Activated CD4-positive, alpha-beta T cell treated with anti-CD3 and anti-CD28 coated beads, Interleukin-2, amount 10 ng/mL, durations not matched to agents 24 days and 14 days (primary cell): ENCODE results near the gene FKRP. TPM values are rescaled to one million over a fixed set of nuclear protein-coding genes. Genes with fewer than 3 reads are reported as not detected.
"Not testable (repeated sequence)": the region's sequence is repeated elsewhere in the genome, so short reads cannot be mapped to it uniquely, and the experiment has no call there.

ENCODE experiments used
- DNase-seq: peaks from one replicate; pipeline ENCODE4 v3.0.0; 2022
- H3K27ac Mint-ChIP-seq: one replicate; pipeline ENCODE4 v1.8.0; 2022; ENCODE audit warnings: mild to moderate bottlenecking, mixed read lengths
- H3K27me3 Mint-ChIP-seq: one replicate; pipeline ENCODE4 v1.8.0; 2022; ENCODE audit warnings: mixed read lengths
- H3K36me3 Mint-ChIP-seq: one replicate; pipeline ENCODE4 v1.8.0; 2022; ENCODE audit warnings: low read depth, mild to moderate bottlenecking, mixed read lengths
- H3K4me1 Mint-ChIP-seq: one replicate; pipeline ENCODE4 v1.8.0; 2021; ENCODE audit warnings: mixed read lengths
- H3K4me3 Mint-ChIP-seq: one replicate; pipeline ENCODE4 v1.8.0; 2022; ENCODE audit warnings: mild to moderate bottlenecking, moderate library complexity, mixed read lengths
- H3K9me3 Mint-ChIP-seq: one replicate; pipeline ENCODE4 v1.8.0; 2021; ENCODE audit warnings: mixed read lengths
- intact Hi-C: fragments of 100-400 bp; cut with micrococcal nuclease; formaldehyde crosslinking; loops from one replicate; pipeline ENCODE4 v1.15.1; 2023
- total RNA-seq: library from RNA; stranded (reverse); gene quantifications from 2 replicates; pipeline ENCODE4 v1.2.3, GENCODE V29; 2022

Gene FKRP
- total RNA-seq, 1 donor from 2014 or later: 20.8 TPM

GRCh38 chr19:46764817-46765291 is 19.0 kb downstream of the FKRP start:
- Mint-ChIP-seq H3K36me3 (no peaks in the 10 kb centered on the region), H3K27ac (no peak overlapping the region), H3K4me1 (peaks cover 2% of the 10 kb centered on the region), H3K4me3 (no peak overlapping the region), H3K9me3 (no peaks in the 10 kb centered on the region), H3K27me3 (no peaks in the 10 kb centered on the region)
- intact Hi-C loops: no loop called here
- DNase-seq: no peak

DNA sequence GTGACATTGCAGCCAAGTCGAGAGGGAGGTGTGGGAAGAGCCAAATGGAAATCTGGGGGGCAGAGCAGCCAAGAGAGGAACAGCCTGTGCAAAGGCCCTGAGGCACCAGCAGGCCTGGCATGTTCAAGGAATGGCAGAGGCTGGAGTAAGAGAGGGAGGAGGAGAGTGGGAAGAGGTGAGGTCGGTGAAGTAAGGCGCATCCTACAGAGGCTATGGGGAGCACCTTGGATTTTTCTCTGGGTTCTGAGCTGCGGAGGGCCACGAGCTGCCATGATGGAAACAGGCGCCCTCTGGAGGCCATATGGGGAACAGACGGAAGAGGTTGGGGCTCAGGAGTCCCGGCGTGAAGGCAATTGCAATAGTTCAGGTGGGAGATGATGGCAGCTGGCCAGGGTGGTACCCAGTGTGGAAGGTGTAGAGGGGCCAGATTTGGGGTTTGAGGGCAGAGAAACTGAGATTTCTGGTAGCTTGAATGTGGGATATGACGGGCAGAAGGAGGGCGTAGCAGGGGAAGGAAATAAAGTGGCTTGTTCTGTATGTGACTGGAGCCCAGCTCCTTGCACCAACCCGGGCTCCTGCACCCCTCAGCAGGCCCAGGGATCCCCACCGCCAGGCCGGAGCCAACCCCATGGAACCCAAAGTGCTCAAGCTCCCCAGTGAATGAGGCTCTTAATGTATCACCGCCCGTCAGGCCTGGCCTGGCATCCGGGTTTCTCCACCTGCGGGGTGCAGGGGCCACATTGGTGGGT is 20.9 kb downstream of the FKRP start:
- H3K36me3 Mint-ChIP-seq: peaks cover 3% of the 10 kb centered on the region
- H3K27ac Mint-ChIP-seq: no peak overlapping the region
- H3K9me3 Mint-ChIP-seq: no peaks in the 10 kb centered on the region
- H3K27me3 Mint-ChIP-seq: no peaks in the 10 kb centered on the region
- intact Hi-C loops: no loop called here
- no peak overlapping the region for H3K4me3 Mint-ChIP-seq
- peaks cover 2% of the 10 kb centered on the region for H3K4me1 Mint-ChIP-seq
- peak; percentile 89 for DNase-seq

DNA sequence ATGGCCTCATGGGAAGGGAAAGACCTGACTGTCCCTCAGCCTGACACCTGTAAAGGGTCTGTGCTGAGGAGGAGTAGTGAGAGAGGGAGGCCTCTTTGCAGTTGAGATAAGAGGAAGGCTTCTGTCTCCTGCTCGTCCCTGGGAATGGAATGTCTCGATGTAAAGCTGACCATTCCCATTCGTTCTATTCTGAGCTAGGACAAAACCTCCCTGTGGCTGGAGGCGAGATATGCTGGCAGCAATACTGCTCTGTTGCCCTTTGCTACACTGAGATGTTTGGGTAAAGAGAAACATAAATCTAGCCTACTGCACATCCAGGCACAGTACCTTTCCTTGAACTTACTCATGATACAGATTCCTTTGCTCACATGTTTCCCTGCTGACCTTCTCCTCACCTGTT is 22.9 kb downstream of the FKRP start:
- DNase-seq, H3K4me3 Mint-ChIP-seq, H3K9me3 Mint-ChIP-seq, intact Hi-C loops, H3K27me3 Mint-ChIP-seq, H3K27ac Mint-ChIP-seq, H3K4me1 Mint-ChIP-seq, H3K36me3 Mint-ChIP-seq: not testable (repeated sequence)

- Mint-ChIP-seq H3K27me3 (no peaks in the 10 kb centered on the region), H3K4me1 (peaks cover 1% of the 10 kb centered on the region), H3K4me3 (no peak overlapping the region), H3K9me3 (no peaks in the 10 kb centered on the region), H3K27ac (no peak overlapping the region), H3K36me3 (peaks cover 30% of the 10 kb centered on the region)
- no peak for DNase-seq
- intact Hi-C loops: no loop called here
Observed at GRCh38 chr19:46772170-46773017, 26.5 kb downstream of the FKRP start.

GRCh38 chr19:46773018-46773399 is 27.2 kb downstream of the FKRP start:
- H3K27me3 Mint-ChIP-seq: no peaks in the 10 kb centered on the region
- intact Hi-C loops: no loop called here
- no peak overlapping the region for H3K4me3 Mint-ChIP-seq
- H3K9me3 Mint-ChIP-seq: no peaks in the 10 kb centered on the region
- H3K36me3 Mint-ChIP-seq: peaks cover 36% of the 10 kb centered on the region
- H3K27ac Mint-ChIP-seq: no peak overlapping the region
- no peak for DNase-seq
- peaks cover 4% of the 10 kb centered on the region for H3K4me1 Mint-ChIP-seq

DNA sequence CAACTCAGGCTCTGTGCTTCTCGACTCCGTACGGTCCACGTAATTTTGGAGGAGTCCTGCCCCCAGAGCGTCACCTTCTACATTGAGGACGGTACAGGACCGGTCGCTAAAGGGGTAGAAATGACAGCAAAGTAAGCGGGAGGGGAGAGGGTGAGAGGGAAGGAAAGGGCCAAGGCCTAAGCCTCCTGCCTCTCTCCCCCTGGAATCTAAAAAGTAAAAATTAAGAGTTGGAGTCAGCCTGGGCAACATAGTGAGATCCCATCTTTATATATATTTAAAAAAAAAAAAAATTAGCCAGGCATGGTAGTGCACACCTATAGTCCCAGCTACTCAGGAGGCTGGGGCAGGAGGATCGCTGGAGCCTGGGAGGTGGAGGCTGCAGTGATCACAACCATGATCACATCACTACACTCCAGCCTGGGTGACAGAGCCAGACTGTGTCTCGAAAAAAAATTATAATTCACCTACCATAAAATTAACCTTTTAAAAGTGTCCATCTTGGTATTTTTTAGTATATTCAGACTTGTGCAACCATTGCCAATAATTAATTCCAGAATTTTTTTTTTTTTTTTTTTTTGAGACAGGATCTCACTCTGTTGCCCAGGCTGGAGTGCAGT is 29.9 kb downstream of the FKRP start:
- no peak overlapping the region for H3K4me3 Mint-ChIP-seq
- H3K27ac Mint-ChIP-seq: no peak overlapping the region
- no peak for DNase-seq
- intact Hi-C loops: no loop called here
- H3K9me3 Mint-ChIP-seq: no peaks in the 10 kb centered on the region
- peaks cover 9% of the 10 kb centered on the region for H3K4me1 Mint-ChIP-seq
- H3K27me3 Mint-ChIP-seq: no peaks in the 10 kb centered on the region
- H3K36me3 Mint-ChIP-seq: peaks cover 52% of the 10 kb centered on the region

DNA sequence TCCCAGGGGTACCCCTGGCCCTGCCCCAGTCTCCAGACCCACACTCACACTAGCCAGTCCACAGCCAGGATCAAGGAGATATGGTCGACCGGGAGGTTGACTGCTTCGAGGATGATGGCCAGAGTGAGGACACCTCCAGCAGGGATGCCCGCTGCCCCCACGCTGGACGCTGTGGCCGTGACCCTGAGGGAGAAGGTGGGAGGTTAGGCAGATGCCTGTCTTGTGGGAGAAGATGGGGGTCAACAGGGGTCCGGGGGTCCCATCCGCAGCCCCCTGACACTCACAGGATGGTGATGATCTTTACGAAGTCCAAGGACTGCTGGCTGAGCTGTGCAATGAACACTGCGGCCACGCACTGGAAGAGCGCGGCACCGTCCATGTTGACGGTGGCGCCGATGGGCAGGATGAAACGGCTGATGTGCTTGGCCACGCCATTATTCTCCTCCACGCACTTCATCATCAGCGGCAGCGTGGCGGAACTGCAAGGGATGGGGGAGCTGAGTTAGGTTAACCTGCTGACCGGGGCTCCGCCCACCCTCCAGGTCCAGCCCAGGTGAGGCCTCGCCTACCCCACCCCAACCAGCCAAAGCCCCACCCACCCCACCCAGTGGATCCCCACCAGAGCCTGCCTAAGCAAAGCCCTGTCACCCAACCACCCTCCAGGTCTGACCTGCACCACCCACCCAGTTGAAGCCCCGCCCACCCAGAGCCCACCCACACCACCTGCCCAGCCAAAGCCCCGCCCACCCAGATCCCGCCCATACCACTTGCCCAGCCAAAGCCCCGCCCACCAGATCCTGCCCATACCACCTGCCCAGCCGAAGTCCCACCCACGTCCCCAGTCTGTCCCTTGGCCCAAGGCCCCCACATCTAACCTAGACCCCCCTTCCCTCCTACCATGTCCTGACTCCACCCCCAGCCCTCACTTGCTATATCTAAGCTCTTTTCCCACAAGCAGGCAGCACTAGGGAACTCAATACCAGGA is 31.4 kb downstream of the FKRP start:
- H3K9me3 Mint-ChIP-seq: no peaks in the 10 kb centered on the region
- no peaks in the 10 kb centered on the region for H3K27me3 Mint-ChIP-seq
- no peak for DNase-seq
- H3K4me1 Mint-ChIP-seq: peaks cover 9% of the 10 kb centered on the region
- intact Hi-C loops: no loop called here
- peaks cover 61% of the 10 kb centered on the region for H3K36me3 Mint-ChIP-seq
- no peak overlapping the region for H3K4me3 Mint-ChIP-seq
- H3K27ac Mint-ChIP-seq: peak overlapping the region; percentile 60

GRCh38 chr19:46777956-46778645 is 32.2 kb downstream of the FKRP start:
- DNase-seq, H3K4me3 Mint-ChIP-seq, H3K27ac Mint-ChIP-seq: not testable (repeated sequence)

GRCh38 chr19:46782355-46783019 is 36.6 kb downstream of the FKRP start:
- H3K27me3 Mint-ChIP-seq: no peaks in the 10 kb centered on the region
- intact Hi-C loops: loop anchor here (10.0 kb wide), 2 partner anchors 172 to 492 kb away; partner anchors contain the start of gene INAFM1
- no peaks in the 10 kb centered on the region for H3K9me3 Mint-ChIP-seq
- H3K36me3 Mint-ChIP-seq: peaks cover 84% of the 10 kb centered on the region
- peak overlapping the region; percentile 59 for H3K27ac Mint-ChIP-seq
- no peak for DNase-seq
- peaks cover 43% of the 10 kb centered on the region for H3K4me1 Mint-ChIP-seq
- H3K4me3 Mint-ChIP-seq: peak overlapping the region; percentile 94

More at GRCh38 chr19:46777956-46778645, 32.2 kb downstream of the FKRP start:
- intact Hi-C loops, H3K9me3 Mint-ChIP-seq, H3K27me3 Mint-ChIP-seq: not testable (repeated sequence)
- H3K36me3 Mint-ChIP-seq: peaks cover 70% of the 10 kb centered on the region
- peaks cover 17% of the 10 kb centered on the region for H3K4me1 Mint-ChIP-seq

- no peaks in the 10 kb centered on the region for H3K9me3 Mint-ChIP-seq
- H3K27me3 Mint-ChIP-seq: no peaks in the 10 kb centered on the region
- H3K4me3 Mint-ChIP-seq: peak overlapping the region; percentile 94
- H3K36me3 Mint-ChIP-seq: peaks cover 73% of the 10 kb centered on the region
- H3K4me1 Mint-ChIP-seq: peaks cover 37% of the 10 kb centered on the region
- peak overlapping the region; percentile 93 for H3K27ac Mint-ChIP-seq
- intact Hi-C loops: loop anchor here (10.0 kb wide), 2 partner anchors 171 to 491 kb away; partner anchors contain the start of gene INAFM1
- DNase-seq: no peak
Observed at GRCh38 chr19:46783670-46784069, 37.8 kb downstream of the FKRP start.

GRCh38 chr19:46784262-46785053 is 38.6 kb downstream of the FKRP start:
- Mint-ChIP-seq H3K36me3 (peaks cover 66% of the 10 kb centered on the region), H3K4me1 (peaks cover 43% of the 10 kb centered on the region)
- peak; percentile 89 for DNase-seq

More at GRCh38 chr19:46784262-46785053, 38.6 kb downstream of the FKRP start:
- intact Hi-C loops: loop anchor here (5.0 to 10.0 kb wide), 3 partner anchors 170 to 490 kb away; partner anchors contain the start of genes INAFM1 and ZC3H4
- peak overlapping the region; percentile 93 for H3K27ac Mint-ChIP-seq
- no peaks in the 10 kb centered on the region for H3K27me3 Mint-ChIP-seq
- H3K9me3 Mint-ChIP-seq: no peaks in the 10 kb centered on the region
- H3K4me3 Mint-ChIP-seq: peak overlapping the region; percentile 94
